Upper lobe of right lung (tissue), 1 donor: ENCODE data around the gene ANXA4. TPM values are rescaled to one million over a fixed set of nuclear protein-coding genes. Genes with fewer than 3 reads are reported as not detected.

Experiments used
- ATAC-seq: fragments of 200-7000 bp; cut with Tn5 transposase; one replicate; pipeline ENCODE4 v1.9.1; 2020; ENCODE audit warnings: mild to moderate bottlenecking, moderate library complexity
- DNase-seq: peaks from one replicate; pipeline ENCODE4 v3.0.0-alpha.2; 2020
- H3K27ac ChIP-seq: fragments of 200-600 bp; one replicate; pipeline ENCODE4 v1.8.0; 2022
- H3K27me3 ChIP-seq: fragments of 200-600 bp; one replicate; pipeline ENCODE4 v1.8.0; 2022; ENCODE audit warnings: mild to moderate bottlenecking
- H3K36me3 ChIP-seq: fragments of 200-600 bp; one replicate; pipeline ENCODE4 v1.8.0; 2022
- H3K4me1 ChIP-seq: fragments of 200-600 bp; one replicate; pipeline ENCODE4 v1.8.0; 2022
- H3K4me3 ChIP-seq: fragments of 200-600 bp; one replicate; pipeline ENCODE4 v1.8.0; 2022; ENCODE audit warnings: mild to moderate bottlenecking
- H3K9me3 ChIP-seq: fragments of 200-600 bp; one replicate; pipeline ENCODE4 v1.8.0; 2022
- intact Hi-C: fragments of 100-400 bp; cut with DNase I; formaldehyde crosslinking; loops from one replicate; pipeline ENCODE4 v1.11.0; 2022
- total RNA-seq: library from RNA; stranded (reverse); fragmentation: NEBNext Ultra II Directional; extraction: Animal tissue kit (Norgen Biotek cat#: 25700); gene quantifications from one replicate; pipeline ENCODE4 v1.2.1, GENCODE V29; 2021
- TF ChIP-seq, protein P1 (sequence below): fragments of 200-600 bp; IDR thresholded peaks from one replicate; pipeline ENCODE4 v1.8.0; 2022; ENCODE audit warnings: antibody characterized with exemption
- donor health status: DM: no; HTN: yes; CAD: no; lungs with severe emphysema.

The ANXA4 gene
- total RNA-seq, 1 donor from 2014 or later = 181 TPM

GRCh38 chr2:69729781-69730180, 12.2 kb upstream of the ANXA4 start:
- Histone ChIP-seq H3K27me3 (no peaks in the 10 kb centered on the region), H3K4me1 (peaks cover 4% of the 10 kb centered on the region), H3K4me3 (no peak overlapping the region), H3K27ac (no peak overlapping the region), H3K9me3 (no peaks in the 10 kb centered on the region), H3K36me3 (no peaks in the 10 kb centered on the region)
- DNase-seq (no peak), ATAC-seq (no peak)
- intact Hi-C loops = no loop called here
- TF ChIP-seq, protein P1, sequence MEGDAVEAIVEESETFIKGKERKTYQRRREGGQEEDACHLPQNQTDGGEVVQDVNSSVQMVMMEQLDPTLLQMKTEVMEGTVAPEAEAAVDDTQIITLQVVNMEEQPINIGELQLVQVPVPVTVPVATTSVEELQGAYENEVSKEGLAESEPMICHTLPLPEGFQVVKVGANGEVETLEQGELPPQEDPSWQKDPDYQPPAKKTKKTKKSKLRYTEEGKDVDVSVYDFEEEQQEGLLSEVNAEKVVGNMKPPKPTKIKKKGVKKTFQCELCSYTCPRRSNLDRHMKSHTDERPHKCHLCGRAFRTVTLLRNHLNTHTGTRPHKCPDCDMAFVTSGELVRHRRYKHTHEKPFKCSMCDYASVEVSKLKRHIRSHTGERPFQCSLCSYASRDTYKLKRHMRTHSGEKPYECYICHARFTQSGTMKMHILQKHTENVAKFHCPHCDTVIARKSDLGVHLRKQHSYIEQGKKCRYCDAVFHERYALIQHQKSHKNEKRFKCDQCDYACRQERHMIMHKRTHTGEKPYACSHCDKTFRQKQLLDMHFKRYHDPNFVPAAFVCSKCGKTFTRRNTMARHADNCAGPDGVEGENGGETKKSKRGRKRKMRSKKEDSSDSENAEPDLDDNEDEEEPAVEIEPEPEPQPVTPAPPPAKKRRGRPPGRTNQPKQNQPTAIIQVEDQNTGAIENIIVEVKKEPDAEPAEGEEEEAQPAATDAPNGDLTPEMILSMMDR = no peak

GRCh38 chr2:69731147-69731970, 10.6 kb upstream of the ANXA4 start:
- H3K4me3 ChIP-seq = no peak overlapping the region
- H3K4me1 ChIP-seq = no peaks in the 10 kb centered on the region
- no peak for ATAC-seq
- DNase-seq = no peak
- no peaks in the 10 kb centered on the region for H3K27me3 ChIP-seq
- no peaks in the 10 kb centered on the region for H3K36me3 ChIP-seq
- intact Hi-C loops = no loop called here
- TF ChIP-seq, protein P1 = no peak
- no peak overlapping the region for H3K27ac ChIP-seq
- no peaks in the 10 kb centered on the region for H3K9me3 ChIP-seq

DNA sequence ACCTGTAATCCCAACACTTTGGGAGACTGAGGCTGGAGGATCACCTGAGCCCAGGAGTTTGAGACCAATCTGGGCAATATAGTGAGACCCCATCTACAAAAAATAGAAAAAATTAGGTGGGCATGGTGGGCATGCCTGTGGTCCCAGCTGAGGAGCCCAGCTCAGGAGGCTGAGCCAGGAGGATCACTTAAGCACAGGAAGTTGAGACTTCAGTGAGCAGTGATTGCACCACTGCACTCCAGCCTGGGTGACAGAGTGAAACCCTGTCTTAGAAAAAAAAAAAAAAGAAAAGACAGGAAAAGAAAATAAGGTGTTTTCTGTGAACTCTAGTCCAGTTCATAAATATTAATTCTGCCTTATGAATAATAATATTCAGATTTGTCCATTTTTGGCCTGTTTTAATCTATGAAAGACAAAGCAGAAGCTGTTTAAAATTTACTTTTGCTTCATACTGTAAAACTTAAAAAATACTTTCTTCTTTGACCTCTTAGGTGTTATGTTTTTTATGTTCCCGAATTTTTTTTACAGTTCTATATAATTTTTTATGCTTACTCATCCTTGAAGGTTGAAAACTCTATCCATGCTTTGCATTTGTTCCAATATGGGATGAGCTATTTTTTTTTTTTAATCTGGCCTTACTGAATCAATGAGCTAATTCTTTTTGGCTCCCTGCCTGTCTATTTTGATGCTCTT, 8.4 kb upstream of the ANXA4 start:
- intact Hi-C loops = no loop called here
- H3K27ac ChIP-seq = no peak overlapping the region
- H3K36me3 ChIP-seq = no peaks in the 10 kb centered on the region
- no peaks in the 10 kb centered on the region for H3K27me3 ChIP-seq
- TF ChIP-seq, protein P1 = no peak
- no peak for DNase-seq
- ATAC-seq = no peak
- no peak overlapping the region for H3K4me3 ChIP-seq
- H3K4me1 ChIP-seq = no peaks in the 10 kb centered on the region
- no peaks in the 10 kb centered on the region for H3K9me3 ChIP-seq

DNA sequence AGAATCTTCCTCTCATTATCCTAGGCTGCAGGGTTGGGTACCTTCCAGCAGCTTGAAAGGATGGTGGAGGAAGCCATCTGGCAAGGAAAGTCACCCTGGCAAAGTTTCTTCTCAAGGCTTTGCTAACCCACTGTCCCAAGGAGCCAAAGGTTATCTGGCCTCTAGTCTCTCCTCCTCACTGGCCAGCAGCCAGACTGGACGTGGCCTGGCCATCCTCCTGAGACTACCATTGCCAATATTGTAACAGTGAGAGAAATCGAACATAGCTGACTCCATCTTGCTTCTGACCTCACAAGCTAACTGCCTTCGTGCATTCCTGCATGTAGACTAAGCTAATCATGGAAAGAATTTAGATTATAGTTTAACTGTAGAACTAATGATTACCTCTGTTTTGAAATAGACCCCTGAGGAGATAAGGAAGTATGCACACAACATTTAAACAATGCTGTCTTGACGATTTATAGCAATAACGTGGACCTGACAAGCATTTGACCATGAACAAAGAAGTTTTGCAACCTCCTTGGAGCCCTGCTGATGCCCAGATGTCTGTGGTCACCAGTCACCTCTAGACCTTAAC, 7.8 kb upstream of the ANXA4 start:
- Histone ChIP-seq H3K27me3 (no peaks in the 10 kb centered on the region), H3K9me3 (no peaks in the 10 kb centered on the region), H3K36me3 (no peaks in the 10 kb centered on the region), H3K4me1 (no peaks in the 10 kb centered on the region), H3K4me3 (no peak overlapping the region), H3K27ac (no peak overlapping the region)
- TF ChIP-seq, protein P1 = no peak
- intact Hi-C loops = no loop called here
- ATAC-seq (no peak), DNase-seq (no peak)

DNA sequence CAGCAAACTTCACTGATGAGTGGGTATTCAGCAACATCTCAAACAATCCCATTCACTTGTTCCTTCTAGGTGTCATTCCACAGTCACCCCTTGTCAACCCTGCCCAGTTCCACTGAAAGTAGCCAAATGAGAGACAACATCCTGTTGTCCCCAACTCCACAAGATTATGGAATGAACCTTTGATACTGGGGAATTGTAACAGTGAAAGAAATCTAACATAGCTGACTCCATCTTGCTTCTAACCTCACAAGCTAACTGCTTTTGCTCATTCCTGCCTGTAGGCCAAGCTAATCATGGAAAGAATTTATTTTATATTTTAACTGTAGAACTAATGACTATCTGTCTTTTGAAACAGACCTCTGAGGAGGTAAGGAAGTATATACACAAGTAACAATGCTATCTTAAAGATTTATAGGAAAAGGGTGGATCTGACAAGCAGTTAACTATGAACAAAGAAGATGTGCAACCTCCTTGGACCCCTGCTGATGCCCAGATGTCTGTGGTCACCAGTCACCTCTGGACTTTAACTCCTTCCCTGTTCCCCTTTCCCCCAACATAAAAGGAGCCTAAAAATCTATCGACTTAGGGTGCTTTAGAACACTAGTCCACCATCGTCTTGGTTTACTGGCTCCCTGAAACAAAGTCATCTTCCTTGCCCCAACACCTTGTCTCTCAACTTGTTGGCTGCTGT, 6.9 kb upstream of the ANXA4 start:
- intact Hi-C loops = no loop called here
- Histone ChIP-seq H3K27me3 (no peaks in the 10 kb centered on the region), H3K4me1 (no peaks in the 10 kb centered on the region), H3K36me3 (no peaks in the 10 kb centered on the region), H3K27ac (no peak overlapping the region), H3K4me3 (no peak overlapping the region), H3K9me3 (no peaks in the 10 kb centered on the region)
- ATAC-seq = no peak
- TF ChIP-seq, protein P1 = no peak
- DNase-seq = no peak
